ENCODE data around the gene CD72.
"Not testable (repeated sequence)": the region's sequence is repeated elsewhere in the genome, so short reads cannot be mapped to it uniquely, and the experiment has no call there.

Gene CD72

DNA sequence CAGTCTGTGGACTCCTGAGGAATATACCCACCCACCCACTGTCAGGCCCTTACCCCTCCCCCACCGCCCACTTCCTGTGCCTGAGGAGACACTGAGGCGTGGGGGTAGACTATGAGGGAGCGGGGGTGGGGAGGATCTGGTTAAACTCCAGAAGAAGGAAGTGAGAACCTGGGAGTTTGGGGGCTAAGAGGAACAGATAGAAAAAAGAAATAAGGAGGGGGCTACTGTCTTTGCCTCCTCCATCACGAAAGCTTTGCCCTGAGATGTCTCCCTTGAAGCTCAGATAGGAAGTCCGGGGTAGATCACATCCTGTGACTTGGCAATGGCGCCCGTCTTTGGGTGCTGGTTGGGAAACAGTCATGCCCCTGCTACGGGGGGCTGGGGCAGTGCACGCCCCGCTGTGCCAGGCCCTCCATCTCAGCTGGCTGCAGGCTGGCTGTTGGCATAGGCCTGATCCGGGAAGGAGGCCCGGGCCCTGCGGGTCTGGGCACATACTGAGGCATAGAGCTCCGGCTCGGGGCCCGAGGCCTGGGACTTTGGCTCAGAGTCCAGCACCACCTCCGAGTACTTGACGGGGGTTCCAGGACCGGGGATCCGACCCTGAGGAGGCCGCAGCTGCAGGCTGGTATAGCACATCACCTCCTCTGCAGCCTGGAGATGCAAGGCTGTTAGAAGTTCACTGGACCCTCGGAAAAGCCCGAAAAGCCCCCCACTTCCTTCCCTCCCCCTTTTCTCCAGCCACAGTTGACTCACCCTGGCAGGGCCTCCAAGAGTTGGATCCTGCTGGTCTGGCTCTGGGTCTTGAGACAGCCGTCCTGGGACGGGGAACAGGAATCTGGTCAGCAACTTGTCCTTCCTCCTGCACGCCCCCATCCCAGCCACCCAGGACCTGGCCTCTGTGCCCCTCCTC is 31.5 kb upstream of the CD72 start:
- DNase-seq (ENCODE audit: low read depth in 2 of 3, low spot score in 2 of 3): peak in 1 of 3 experiments; percentile 32

GRCh38 chr9:35646533-35647265 is 28.5 kb upstream of the CD72 start:
- peak; percentile 82 to 84 (median 83) for DNase-seq (ENCODE audit: low read depth in 2 of 3, low spot score in 2 of 3)

- DNase-seq (ENCODE audit: low read depth in 2 of 3, low spot score in 2 of 3): no peak
Measured at GRCh38 chr9:35646153-35646532, 27.9 kb upstream of the CD72 start.

DNA sequence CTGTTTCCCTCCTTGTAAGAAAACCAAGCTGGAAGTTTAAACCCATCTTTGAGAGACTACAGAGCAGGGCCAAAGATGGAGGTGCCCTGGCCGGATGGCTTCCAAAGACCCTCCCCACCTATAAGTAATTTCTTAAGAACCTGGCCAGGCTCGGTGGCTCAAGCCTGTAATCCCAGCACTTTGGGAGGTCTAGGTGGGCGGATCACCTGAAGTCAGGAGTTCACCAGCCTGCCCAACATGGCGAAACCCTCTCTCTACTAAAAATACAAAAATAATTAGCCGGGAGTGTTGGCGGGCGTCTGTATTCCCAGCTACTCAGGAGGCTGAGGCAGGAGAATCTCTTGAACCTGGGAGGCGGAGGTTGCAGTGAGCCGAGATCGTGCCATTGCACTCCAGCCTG is 27.5 kb upstream of the CD72 start:
- DNase-seq (ENCODE audit: low read depth in 2 of 3, low spot score in 2 of 3): not testable (repeated sequence)

DNA sequence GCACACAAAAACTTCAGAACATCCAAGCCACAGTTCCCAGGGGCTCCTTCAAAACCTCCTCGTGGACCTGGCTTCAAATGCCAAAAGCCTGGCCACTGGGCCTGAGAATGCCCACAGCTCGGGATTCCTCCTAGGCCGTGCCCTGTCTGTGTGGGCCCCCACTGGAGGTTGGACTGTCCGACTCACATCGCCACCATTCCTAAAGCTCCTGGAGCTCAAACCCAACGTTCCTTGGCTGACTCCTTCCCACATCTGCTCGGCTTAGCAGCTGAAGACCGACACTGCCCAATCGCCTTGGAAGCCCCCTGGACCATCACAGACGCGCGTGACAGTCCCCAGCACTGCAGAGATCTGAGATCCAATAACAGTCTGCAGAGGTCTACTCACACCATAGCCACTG is 24.8 kb upstream of the CD72 start:
- no peak for DNase-seq (ENCODE audit: low read depth in 2 of 3, low spot score in 2 of 3)

DNA sequence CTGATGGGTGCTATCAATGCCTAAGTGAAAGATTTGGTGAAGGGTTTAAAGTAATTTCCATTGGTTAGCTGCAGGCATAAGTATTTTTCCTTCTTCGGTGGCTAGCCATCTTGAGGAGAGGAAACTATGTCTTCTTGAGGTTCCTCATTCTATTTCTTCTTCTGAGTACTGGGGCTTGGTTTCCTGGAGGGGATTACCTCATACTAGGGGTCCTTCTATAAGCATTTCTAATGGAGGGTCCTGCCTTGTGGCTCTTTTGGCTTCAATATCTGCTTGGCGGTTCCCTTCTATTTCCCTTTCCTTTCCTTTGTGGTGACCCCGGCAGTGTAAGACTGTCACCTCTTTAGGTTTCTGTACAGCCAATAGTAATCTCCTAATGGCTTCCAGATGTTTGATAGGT is 23.3 kb upstream of the CD72 start:
- DNase-seq (ENCODE audit: low read depth in 2 of 3, low spot score in 2 of 3): not testable (repeated sequence)

GRCh38 chr9:35640431-35640830 is 22.2 kb upstream of the CD72 start:
- not testable (repeated sequence) for DNase-seq (ENCODE audit: low read depth in 2 of 3, low spot score in 2 of 3)

- no peak for DNase-seq (ENCODE audit: low read depth in 2 of 3, low spot score in 2 of 3)
Measured at GRCh38 chr9:35639631-35640030, 21.4 kb upstream of the CD72 start.

- not testable (repeated sequence) for DNase-seq (ENCODE audit: low read depth in 2 of 3, low spot score in 2 of 3)
Measured at GRCh38 chr9:35639225-35639624, 21.0 kb upstream of the CD72 start.

- DNase-seq (ENCODE audit: low read depth in 2 of 3, low spot score in 2 of 3): not testable (repeated sequence)
Measured at GRCh38 chr9:35638751-35639150, 20.5 kb upstream of the CD72 start.

DNA sequence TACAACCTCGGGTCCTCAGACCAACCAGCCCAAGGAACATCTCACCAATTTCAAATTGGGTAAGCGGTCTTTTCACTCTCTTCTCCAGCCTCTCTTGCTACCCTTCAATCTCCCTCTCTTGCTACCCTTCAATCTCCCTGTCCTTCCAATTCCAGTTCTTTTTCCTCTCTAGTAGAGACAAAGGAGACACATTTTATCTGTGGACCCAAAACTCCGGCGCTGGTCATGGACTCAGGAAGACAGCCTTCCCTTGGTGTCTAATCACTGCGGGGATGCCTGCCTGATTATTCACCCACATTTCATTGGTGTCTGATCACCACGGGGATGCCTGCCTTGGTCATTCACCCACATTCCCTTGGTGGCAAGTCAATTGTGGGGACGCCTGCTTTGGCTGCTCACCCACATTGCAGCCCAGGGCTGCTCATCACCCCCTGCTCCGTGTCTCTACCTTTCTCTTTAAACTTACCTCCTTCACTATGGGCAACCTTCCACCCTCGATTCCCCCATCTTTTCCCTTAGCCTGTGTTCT is 19.3 kb upstream of the CD72 start:
- DNase-seq (ENCODE audit: low read depth in 2 of 3, low spot score in 2 of 3): not testable (repeated sequence)

- not testable (repeated sequence) for DNase-seq (ENCODE audit: low read depth in 2 of 3, low spot score in 2 of 3)
Measured at GRCh38 chr9:35636877-35637246, 18.6 kb upstream of the CD72 start.

DNA sequence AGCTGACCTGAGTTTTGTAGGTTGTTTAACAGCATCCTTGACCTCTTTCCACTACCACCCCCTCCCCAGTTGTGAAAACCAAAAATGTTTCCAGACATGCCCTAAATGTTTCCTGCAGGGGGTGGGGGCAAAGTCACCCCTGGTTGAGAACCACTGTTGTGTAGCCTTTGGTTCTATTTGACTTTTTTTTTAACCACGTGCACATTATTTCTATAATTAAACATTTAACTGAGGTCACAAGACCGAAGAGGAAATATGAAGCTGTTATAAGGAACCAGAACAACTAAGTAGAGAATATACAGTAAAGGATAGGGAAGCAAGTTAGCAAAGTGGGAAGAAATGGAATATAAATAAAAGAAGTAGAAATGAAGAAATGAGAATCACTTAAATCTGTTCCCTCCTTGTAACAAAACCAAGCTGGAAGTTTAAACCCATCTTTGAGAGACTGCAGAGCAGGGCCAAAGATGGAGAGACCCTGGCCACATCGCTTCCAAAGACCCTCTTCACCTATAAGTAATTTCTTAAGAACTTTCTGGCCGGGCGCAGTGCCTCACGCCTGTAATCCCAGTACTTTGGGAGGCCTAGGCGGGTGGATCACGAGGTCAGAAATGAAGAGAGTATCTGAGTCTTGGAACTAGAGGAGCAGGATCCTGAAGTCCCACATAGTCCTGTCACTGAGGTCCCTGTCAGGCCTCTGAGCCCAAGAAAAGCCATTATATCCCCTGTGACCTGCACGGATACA is 18.1 kb upstream of the CD72 start:
- no peak for DNase-seq (ENCODE audit: low read depth in 2 of 3, low spot score in 2 of 3)

- no peak for DNase-seq (ENCODE audit: low read depth in 2 of 3, low spot score in 2 of 3)
Measured at GRCh38 chr9:35635730-35636129, 17.5 kb upstream of the CD72 start.

GRCh38 chr9:35629597-35629996 is 11.4 kb upstream of the CD72 start:
- DNase-seq (ENCODE audit: low read depth in 2 of 3, low spot score in 2 of 3): no peak

DNA sequence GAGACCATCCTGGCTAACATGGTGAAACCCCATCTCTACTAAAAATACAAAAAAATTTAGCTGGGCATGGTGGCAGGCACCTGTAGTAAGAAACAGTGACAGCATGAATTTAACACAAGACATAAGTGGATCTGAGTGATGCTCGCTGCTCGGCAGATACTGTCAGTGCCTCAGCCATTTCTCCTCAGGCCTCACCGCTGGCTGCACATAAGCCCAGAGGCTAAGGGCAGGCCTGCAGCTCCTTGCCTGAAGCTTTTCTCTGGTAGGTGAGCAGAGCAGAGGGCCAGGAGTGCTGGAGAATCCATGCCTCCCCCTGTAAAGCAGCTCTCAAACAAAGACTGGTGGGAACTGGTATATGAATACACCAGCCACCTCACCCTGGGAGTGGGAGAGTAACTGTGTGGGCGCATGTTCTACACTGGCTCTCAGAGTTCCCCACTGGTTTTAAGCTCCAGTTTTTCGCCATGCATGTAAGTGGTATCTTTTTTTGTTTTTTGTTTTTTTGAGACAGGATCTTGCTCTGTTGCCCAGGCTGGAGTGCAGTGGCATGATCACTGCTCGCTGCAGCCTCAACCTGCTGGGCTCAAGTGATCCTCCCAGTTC is 10.3 kb upstream of the CD72 start:
- no peak for DNase-seq (ENCODE audit: low read depth in 2 of 3, low spot score in 2 of 3)

- DNase-seq (ENCODE audit: low read depth in 2 of 3, low spot score in 2 of 3): no peak
Measured at GRCh38 chr9:35627575-35627974, 9.4 kb upstream of the CD72 start.

GRCh38 chr9:35619800-35620158 is 1.6 kb upstream of the CD72 start:
- no peak for DNase-seq (ENCODE audit: low read depth in 2 of 3, low spot score in 2 of 3)

DNA sequence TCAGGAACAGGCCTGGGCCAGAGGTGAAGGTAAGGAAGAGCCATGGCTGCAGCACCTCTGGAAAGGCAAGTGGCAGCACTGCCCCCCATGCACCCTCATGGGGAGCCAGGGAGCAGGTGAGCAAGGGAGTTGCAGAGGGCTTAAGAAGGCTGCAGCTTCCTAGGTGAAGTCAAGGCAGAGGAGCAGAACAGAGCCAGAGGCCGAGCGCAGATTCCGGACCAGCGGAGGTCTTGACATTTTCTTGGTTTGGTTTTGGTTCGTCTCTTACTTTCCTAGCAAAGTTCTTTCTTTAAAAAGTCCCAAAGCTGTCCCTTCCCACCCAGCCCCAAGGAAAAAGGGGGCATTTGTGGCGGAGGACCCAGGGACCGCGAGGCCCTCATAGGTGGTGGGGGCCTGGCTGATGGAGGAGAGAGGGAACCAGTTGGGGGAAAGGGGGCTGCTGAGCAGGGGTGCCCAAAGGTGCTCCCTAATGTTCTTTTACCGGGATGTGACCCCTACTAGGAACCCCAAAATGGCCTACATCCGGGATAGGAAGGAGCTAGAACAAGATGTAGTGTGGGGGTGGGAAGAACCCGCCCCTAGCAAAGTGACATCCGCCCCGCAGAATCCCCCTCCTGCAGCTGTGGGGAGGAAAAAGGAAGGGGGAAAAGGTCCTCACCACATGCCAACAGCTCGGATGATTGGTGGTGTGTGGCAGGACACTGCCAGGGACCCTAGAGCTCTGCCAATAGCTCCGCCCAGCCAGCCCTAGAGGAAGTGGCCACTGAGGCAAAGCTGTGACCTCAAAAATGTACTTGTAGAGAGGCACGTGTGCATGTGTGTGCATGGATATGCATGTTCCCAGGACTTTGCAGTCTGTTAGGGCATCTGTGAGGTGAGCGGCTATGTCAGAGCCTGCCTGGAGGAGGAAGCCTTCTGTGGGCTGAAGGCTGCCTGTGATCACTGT is 914 bp upstream of the CD72 start:
- peak in 2 of 3 experiments; percentile 18 to 50 for DNase-seq (ENCODE audit: low read depth in 2 of 3, low spot score in 2 of 3)

GRCh38 chr9:35617548-35617947 is 665 bp downstream of the CD72 start:
- DNase-seq (ENCODE audit: low read depth in 2 of 3, low spot score in 2 of 3): no peak
